Neural cell (in vitro differentiated cells): ENCODE measurements around the gene PTPRG. TPM values are rescaled to one million over a fixed set of nuclear protein-coding genes. Genes with fewer than 3 reads are reported as not detected.

Experiments
- H2AFZ ChIP-seq: fragments of 200-600, 300-800 bp; sonication (generic), shearing (Covaris generic); 2 replicates; pipeline ENCODE4 v1.6.0; 2014; ENCODE audit warnings: low read depth, mild to moderate bottlenecking, antibody characterized with exemption, low read length, moderate library complexity
- H3F3A ChIP-seq: fragments of 200-600 bp; shearing (Covaris generic); 2 replicates; pipeline ENCODE4 v1.6.1; 2016; ENCODE audit warnings: mild to moderate bottlenecking, moderate library complexity, mixed read lengths, antibody characterized with exemption, low read length; ENCODE audit not compliant: insufficient read depth, poor library complexity, severe bottlenecking
- H3K27ac ChIP-seq: fragments of 200-600, 300-800 bp; sonication (generic), shearing (Covaris generic); 2 replicates; pipeline ENCODE4 v1.5.1; 2014; ENCODE audit warnings: mild to moderate bottlenecking, low read length, moderate library complexity
- H3K27me3 ChIP-seq: fragments of 300-800, 200-600 bp; sonication (generic), shearing (Covaris generic); 2 replicates; pipeline ENCODE4 v1.6.0; 2014; ENCODE audit warnings: mild to moderate bottlenecking, low read depth, low read length, moderate library complexity; ENCODE audit not compliant: insufficient read depth
- H3K36me3 ChIP-seq: fragments of 300-800, 200-600 bp; sonication (generic), shearing (Covaris generic); 2 replicates; pipeline ENCODE4 v1.5.1; 2014; ENCODE audit warnings: mild to moderate bottlenecking, antibody characterized with exemption, low read length, moderate library complexity; ENCODE audit not compliant: insufficient read depth
- H3K4me2 ChIP-seq: fragments of 300-800, 200-600 bp; sonication (generic), shearing (Covaris generic); 2 replicates; pipeline ENCODE4 v1.6.0; 2014; ENCODE audit warnings: mild to moderate bottlenecking, low read length
- H3K4me3 ChIP-seq: fragments of 300-800, 200-600 bp; sonication (generic), shearing (Covaris generic); 2 replicates; pipeline ENCODE4 v1.5.1; 2014; ENCODE audit warnings: mild to moderate bottlenecking, low read length, moderate library complexity
- H3K79me2 ChIP-seq: fragments of 200-600 bp; shearing (Covaris generic); replicated peaks from 2 replicates; pipeline ENCODE4 v1.6.0; 2014; ENCODE audit warnings: mild to moderate bottlenecking, low read length, moderate library complexity; ENCODE audit not compliant: insufficient read depth
- H3K9ac ChIP-seq: fragments of 300-800, 200-600 bp; sonication (generic), shearing (Covaris generic); 2 replicates; pipeline ENCODE4 v1.6.1; 2016; ENCODE audit warnings: mild to moderate bottlenecking, low read length, mixed read lengths
- H3K9me2 ChIP-seq: fragments of 200-600 bp; shearing (Covaris generic); 2 replicates; pipeline ENCODE4 v1.6.1; 2016; ENCODE audit warnings: mild to moderate bottlenecking, low read length, mixed read lengths; ENCODE audit not compliant: insufficient read depth
- H3K9me3 ChIP-seq: fragments of 200-600, 300-800 bp; sonication (generic), shearing (Covaris generic); 2 replicates; pipeline ENCODE4 v1.6.1; 2016; ENCODE audit warnings: mild to moderate bottlenecking, mixed run types, low read length, moderate library complexity, mixed read lengths
- H4K20me1 ChIP-seq: fragments of 200-600 bp; shearing (Covaris generic); 2 replicates; pipeline ENCODE4 v1.6.1; 2016; ENCODE audit warnings: mild to moderate bottlenecking, mixed run types; ENCODE audit not compliant: insufficient read depth
- CTCF ChIP-seq: fragments of 450-650 bp; IDR thresholded peaks from 2 replicates; pipeline ENCODE4 v1.5.1; 2014; ENCODE audit warnings: antibody characterized with exemption, mild to moderate bottlenecking, moderate library complexity; ENCODE audit not compliant: poor library complexity, severe bottlenecking
- EP300 ChIP-seq: fragments of 450-650 bp; conservative IDR thresholded peaks from 2 replicates; pipeline ENCODE4 v1.6.1; 2014; ENCODE audit warnings: antibody characterized with exemption, mild to moderate bottlenecking, moderate library complexity; ENCODE audit not compliant: poor library complexity, severe bottlenecking
- EZH2 ChIP-seq: fragments of 200-600, 300-800 bp; shearing (Covaris generic), sonication (generic); IDR thresholded peaks from 2 replicates; pipeline ENCODE4 v1.6.1; 2014; ENCODE audit warnings: antibody characterized with exemption, low read length, borderline replicate concordance, mild to moderate bottlenecking; ENCODE audit not compliant: insufficient read depth, poor library complexity, severe bottlenecking
- MXI1 ChIP-seq: fragments of 450-650 bp; conservative IDR thresholded peaks from 2 replicates; pipeline ENCODE4 v1.6.1; 2014; ENCODE audit warnings: antibody characterized with exemption, mild to moderate bottlenecking; ENCODE audit not compliant: poor library complexity, severe bottlenecking
- POLR2AphosphoS5 ChIP-seq: IDR thresholded peaks from 2 replicates; pipeline ENCODE4 v1.6.1; 2012
- RAD21 ChIP-seq: fragments of 450-650 bp; conservative IDR thresholded peaks from 2 replicates; pipeline ENCODE4 v1.6.1; 2014; ENCODE audit warnings: antibody characterized with exemption, mild to moderate bottlenecking, moderate library complexity
- REST ChIP-seq: IDR thresholded peaks from 2 replicates; pipeline ENCODE4 v1.6.1; 2012; ENCODE audit warnings: borderline replicate concordance
- SMC3 ChIP-seq: fragments of 450-650 bp; conservative IDR thresholded peaks from 2 replicates; pipeline ENCODE4 v1.6.1; 2014; ENCODE audit warnings: antibody characterized with exemption, mild to moderate bottlenecking, moderate library complexity; ENCODE audit not compliant: poor library complexity
- TAF1 ChIP-seq: IDR thresholded peaks from 2 replicates; pipeline ENCODE4 v1.6.1; 2012; ENCODE audit warnings: low read depth
- polyA plus RNA-seq: library from polyadenylated mRNA; depleted of rRNA; stranded (reverse); fragments of >200 nt; gene quantifications from 2 replicates; pipeline ENCODE4 v1.2.3, GENCODE V29; 2014

PTPRG gene
- polyA plus RNA-seq, 1 donor from 2014 or later: 33.1 TPM

GRCh38 chr3:61748288-61748687, 186.9 kb downstream of the PTPRG start:
- Histone ChIP-seq H4K20me1 (no peaks in the 10 kb centered on the region), H3K4me2 (no peak overlapping the region), H3K9ac (no peak overlapping the region), H3K36me3 (no peaks in the 10 kb centered on the region), H3F3A (no peaks in the 10 kb centered on the region), H3K9me2 (no peaks in the 10 kb centered on the region), H3K27me3 (no peaks in the 10 kb centered on the region), H3K79me2 (no peaks in the 10 kb centered on the region), H3K27ac (no peak overlapping the region), H3K9me3 (no peaks in the 10 kb centered on the region), H2AFZ (no peak overlapping the region), H3K4me3 (no peak overlapping the region)
- no peak for TF ChIP-seq CTCF
- no peak for TF ChIP-seq TAF1
- TF ChIP-seq RAD21: no peak
- no peak for TF ChIP-seq EZH2
- TF ChIP-seq SMC3: no peak
- TF ChIP-seq REST: no peak
- no peak for TF ChIP-seq EP300
- no peak for TF ChIP-seq MXI1
- TF ChIP-seq POLR2AphosphoS5: no peak

- Histone ChIP-seq H3F3A (no peaks in the 10 kb centered on the region), H3K79me2 (no peaks in the 10 kb centered on the region), H4K20me1 (no peaks in the 10 kb centered on the region), H3K9me3 (no peaks in the 10 kb centered on the region), H3K9me2 (no peaks in the 10 kb centered on the region), H3K36me3 (no peaks in the 10 kb centered on the region), H3K27me3 (no peaks in the 10 kb centered on the region), H3K9ac (no peak overlapping the region), H3K4me2 (no peak overlapping the region), H3K27ac (no peak overlapping the region), H3K4me3 (no peak overlapping the region), H2AFZ (no peak overlapping the region)
- TF ChIP-seq CTCF (no peak), TAF1 (no peak), REST (no peak)
Measured at GRCh38 chr3:61750766-61751165, 189.4 kb downstream of the PTPRG start.
